Activated CD8-positive, alpha-beta memory T cell treated with anti-CD3 and anti-CD28 coated beads, Interleukin-2, amount 10 ng/mL, durations not matched to agents 7 days and 5 days (primary cell): ENCODE measurements around the gene PARP15. TPM values are rescaled to one million over a fixed set of nuclear protein-coding genes. Genes with fewer than 3 reads are reported as not detected.
"Not testable (repeated sequence)": the region's sequence is repeated elsewhere in the genome, so short reads cannot be mapped to it uniquely, and the experiment has no call there.

Experiments used
- ATAC-seq: fragments of 150-1000 bp; cut with Tn5 transposase; one replicate; pipeline ENCODE4 v1.10.0; 2021; ENCODE audit warnings: moderate library complexity
- CTCF ChIA-PET: fragments of 350-600 bp; sonication (Branson Sonifier 250); formaldehyde crosslinking; loops from one replicate; lab custom pipeline; 2021; ENCODE audit warnings: antibody characterized with exemption; lab: Charles Lee
- DNase-seq: peaks from one replicate; pipeline ENCODE4 v3.0.0-alpha.2; 2020
- H3K27ac Mint-ChIP-seq: one replicate; pipeline ENCODE4 v1.8.0; 2021; ENCODE audit warnings: mild to moderate bottlenecking, mixed read lengths
- H3K27me3 Mint-ChIP-seq: one replicate; pipeline ENCODE4 v1.8.0; 2021; ENCODE audit warnings: mixed read lengths
- H3K36me3 Mint-ChIP-seq: one replicate; pipeline ENCODE4 v1.8.0; 2021; ENCODE audit warnings: mild to moderate bottlenecking, mixed read lengths
- H3K4me1 Mint-ChIP-seq: one replicate; pipeline ENCODE4 v1.8.0; 2021; ENCODE audit warnings: mixed read lengths
- H3K4me3 Mint-ChIP-seq: one replicate; pipeline ENCODE4 v1.8.0; 2021; ENCODE audit warnings: mild to moderate bottlenecking, moderate library complexity, mixed read lengths
- H3K9me3 Mint-ChIP-seq: one replicate; pipeline ENCODE4 v1.8.0; 2022; ENCODE audit warnings: low read depth, mixed read lengths
- total RNA-seq, 2 experiments: library from RNA; stranded (reverse); gene quantifications; one replicate each; pipeline ENCODE4 v1.2.3, GENCODE V29; 2021

The PARP15 gene
- total RNA-seq, 2 experiments from 2014 or later, result 36.1 to 40.6 TPM

DNA sequence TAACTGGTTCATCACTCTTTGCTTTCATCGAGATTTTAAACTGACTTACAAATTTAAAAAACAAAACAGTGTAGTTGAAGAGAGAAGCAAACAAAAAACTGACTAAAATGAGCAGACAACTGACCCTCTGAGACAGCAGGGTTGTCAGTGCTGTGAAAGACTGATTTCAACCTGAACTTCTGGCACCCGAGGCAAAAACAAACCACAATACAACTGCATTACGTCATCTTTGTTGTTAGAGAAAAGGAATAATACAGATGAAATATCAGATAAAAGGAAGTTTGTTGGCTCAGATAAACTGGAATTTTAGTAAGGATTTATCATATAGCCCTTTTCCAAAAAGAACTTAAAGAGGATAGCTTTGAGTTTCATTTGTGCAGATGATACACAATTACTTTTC, 51.1 kb downstream of the PARP15 start:
- Mint-ChIP-seq H3K27me3 (no peaks in the 10 kb centered on the region), H3K4me1 (peaks cover 3% of the 10 kb centered on the region), H3K9me3 (no peaks in the 10 kb centered on the region), H3K4me3 (no peak overlapping the region), H3K36me3 (peaks cover 27% of the 10 kb centered on the region), H3K27ac (no peak overlapping the region)
- CTCF ChIA-PET, result interaction anchor here (1.2 to 1.4 kb wide), 3 partner anchors 12 to 244 kb away, joined by 3 read pairs; partner anchors contain the start of gene FAM162A
- ATAC-seq, result no peak
- no peak for DNase-seq

GRCh38 chr3:122629763-122630162, 52.3 kb downstream of the PARP15 start:
- Mint-ChIP-seq H3K4me3 (no peak overlapping the region), H3K9me3 (no peaks in the 10 kb centered on the region), H3K36me3 (peaks cover 36% of the 10 kb centered on the region), H3K4me1 (peaks cover 3% of the 10 kb centered on the region), H3K27ac (no peak overlapping the region), H3K27me3 (no peaks in the 10 kb centered on the region)
- ATAC-seq, result no peak
- CTCF ChIA-PET, result interaction anchor here (1.0 kb wide), 1 partner anchor 12 kb away, joined by 3 read pairs; no protein-coding TSS in a partner anchor
- DNase-seq, result no peak

GRCh38 chr3:122635789-122636188, 58.3 kb downstream of the PARP15 start:
- Mint-ChIP-seq H3K36me3 (peaks cover 51% of the 10 kb centered on the region), H3K4me1 (no peaks in the 10 kb centered on the region), H3K27me3 (no peaks in the 10 kb centered on the region), H3K4me3 (no peak overlapping the region), H3K9me3 (no peaks in the 10 kb centered on the region), H3K27ac (no peak overlapping the region)
- ATAC-seq, result no peak
- DNase-seq, result no peak
- CTCF ChIA-PET, result no interaction called here

GRCh38 chr3:122636697-122637096, 59.2 kb downstream of the PARP15 start:
- CTCF ChIA-PET, result no interaction called here
- H3K27ac Mint-ChIP-seq, result no peak overlapping the region
- H3K4me1 Mint-ChIP-seq, result no peaks in the 10 kb centered on the region
- no peaks in the 10 kb centered on the region for H3K27me3 Mint-ChIP-seq
- DNase-seq (no peak), ATAC-seq (no peak)
- H3K9me3 Mint-ChIP-seq, result no peaks in the 10 kb centered on the region
- H3K36me3 Mint-ChIP-seq, result peaks cover 54% of the 10 kb centered on the region
- H3K4me3 Mint-ChIP-seq, result no peak overlapping the region

GRCh38 chr3:122640437-122640999, 63.1 kb downstream of the PARP15 start:
- ATAC-seq (no peak), DNase-seq (no peak)
- Mint-ChIP-seq H3K4me3 (no peak overlapping the region), H3K27ac (no peak overlapping the region), H3K4me1 (peaks cover 25% of the 10 kb centered on the region), H3K27me3 (peaks cover 6% of the 10 kb centered on the region), H3K9me3 (no peaks in the 10 kb centered on the region), H3K36me3 (peaks cover 39% of the 10 kb centered on the region)
- CTCF ChIA-PET, result interaction anchor here (0.7 to 1.2 kb wide), 3 partner anchors 12 to 41 kb away, joined by 3 to 5 read pairs (median 3); no protein-coding TSS in a partner anchor

DNA sequence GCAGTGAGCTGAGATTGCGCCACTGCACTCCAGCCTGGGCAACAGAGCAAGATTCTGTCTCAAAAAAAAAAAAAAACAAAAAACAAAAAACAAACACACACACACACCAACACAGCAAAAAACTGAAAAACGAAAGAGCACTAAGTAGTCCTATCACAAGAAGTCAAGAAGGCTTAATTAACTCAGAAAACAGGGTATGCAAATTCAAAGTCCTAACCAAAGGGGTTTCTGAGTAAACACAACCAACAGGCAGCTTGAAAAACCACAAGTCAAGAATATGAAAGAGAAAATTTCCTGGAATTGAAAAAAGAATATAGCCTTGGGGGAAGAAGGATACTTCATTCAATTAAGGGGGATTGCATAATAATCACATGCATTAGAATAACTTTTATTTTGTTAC, 65.5 kb downstream of the PARP15 start:
- H3K9me3 Mint-ChIP-seq, result no peaks in the 10 kb centered on the region
- no peak for DNase-seq
- H3K27ac Mint-ChIP-seq, result peak overlapping the region; percentile 80
- peaks cover 21% of the 10 kb centered on the region for H3K27me3 Mint-ChIP-seq
- H3K4me3 Mint-ChIP-seq, result peak overlapping the region; percentile 36
- CTCF ChIA-PET, result interaction anchor here (0.7 kb wide), 2 partner anchors 37 to 228 kb away, joined by 3 to 4 read pairs; no protein-coding TSS in a partner anchor
- peaks cover 19% of the 10 kb centered on the region for H3K36me3 Mint-ChIP-seq
- peaks cover 32% of the 10 kb centered on the region for H3K4me1 Mint-ChIP-seq
- peak; percentile 87 for ATAC-seq

GRCh38 chr3:122646146-122646988, 68.9 kb downstream of the PARP15 start:
- Mint-ChIP-seq H3K27ac (no peak overlapping the region), H3K4me1 (peaks cover 32% of the 10 kb centered on the region), H3K4me3 (no peak overlapping the region), H3K36me3 (peaks cover 8% of the 10 kb centered on the region), H3K27me3 (peaks cover 34% of the 10 kb centered on the region), H3K9me3 (no peaks in the 10 kb centered on the region)
- no peak for DNase-seq
- CTCF ChIA-PET, result interaction anchor here (1.6 kb wide), 1 partner anchor 32 kb away, joined by 5 read pairs; no protein-coding TSS in a partner anchor
- no peak for ATAC-seq

DNA sequence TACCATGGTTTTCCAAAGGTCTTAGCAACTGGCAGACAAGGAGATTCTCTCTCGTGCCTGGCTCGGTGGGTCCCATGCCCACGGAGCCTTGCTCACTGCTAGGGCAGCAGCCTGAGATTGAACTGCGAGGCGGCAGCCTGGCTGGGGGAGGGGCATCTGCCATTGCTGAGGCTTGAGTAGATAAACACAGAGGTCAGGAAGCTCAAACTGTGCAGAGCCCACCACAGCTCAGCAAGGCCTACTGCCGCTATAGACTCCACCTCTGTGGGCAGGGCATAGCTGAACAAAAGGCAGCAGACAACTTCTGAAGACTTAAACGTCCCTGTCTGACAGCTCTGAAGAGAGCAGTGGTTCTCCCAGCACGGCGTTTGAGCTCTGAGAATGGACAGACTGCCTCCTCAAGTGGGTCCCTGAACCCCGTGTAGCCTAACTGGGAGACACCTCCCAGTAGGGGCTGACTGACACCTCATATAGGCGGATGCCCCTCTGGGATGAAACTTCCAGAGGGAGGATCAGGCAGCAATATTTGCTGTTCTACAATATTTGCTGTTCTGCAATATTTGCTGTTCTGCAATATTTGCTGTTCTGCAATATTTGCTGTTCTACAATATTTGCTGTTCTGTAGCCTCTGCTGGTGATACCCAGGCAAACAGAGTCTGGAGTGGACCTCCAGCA, 73.9 kb downstream of the PARP15 start:
- H3K27ac Mint-ChIP-seq, H3K36me3 Mint-ChIP-seq, CTCF ChIA-PET, ATAC-seq, DNase-seq, H3K4me3 Mint-ChIP-seq, H3K4me1 Mint-ChIP-seq, H3K9me3 Mint-ChIP-seq: not testable (repeated sequence)
- peaks cover 56% of the 10 kb centered on the region for H3K27me3 Mint-ChIP-seq

DNA sequence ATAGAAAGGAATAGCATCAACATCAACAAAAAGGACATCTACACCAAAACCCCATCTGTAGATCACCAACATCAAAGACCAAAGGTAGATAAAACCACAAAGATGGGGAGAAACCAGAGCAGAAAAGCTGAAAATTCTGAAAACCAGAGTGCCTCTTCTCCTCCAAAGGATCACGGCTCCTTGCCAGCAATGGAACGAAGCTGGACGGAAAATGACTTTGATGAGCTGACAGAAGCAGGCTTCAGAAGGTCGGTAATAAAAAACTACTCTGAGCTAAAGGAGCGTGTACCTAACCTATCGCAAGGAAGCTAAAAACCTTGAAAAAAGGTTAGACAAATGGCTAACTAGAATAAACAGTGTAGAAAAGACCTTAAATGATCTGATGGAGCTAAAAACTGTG, 74.5 kb downstream of the PARP15 start:
- DNase-seq, ATAC-seq, H3K4me1 Mint-ChIP-seq, H3K9me3 Mint-ChIP-seq, H3K27ac Mint-ChIP-seq, H3K36me3 Mint-ChIP-seq, H3K4me3 Mint-ChIP-seq, CTCF ChIA-PET: not testable (repeated sequence)
- peaks cover 55% of the 10 kb centered on the region for H3K27me3 Mint-ChIP-seq

DNA sequence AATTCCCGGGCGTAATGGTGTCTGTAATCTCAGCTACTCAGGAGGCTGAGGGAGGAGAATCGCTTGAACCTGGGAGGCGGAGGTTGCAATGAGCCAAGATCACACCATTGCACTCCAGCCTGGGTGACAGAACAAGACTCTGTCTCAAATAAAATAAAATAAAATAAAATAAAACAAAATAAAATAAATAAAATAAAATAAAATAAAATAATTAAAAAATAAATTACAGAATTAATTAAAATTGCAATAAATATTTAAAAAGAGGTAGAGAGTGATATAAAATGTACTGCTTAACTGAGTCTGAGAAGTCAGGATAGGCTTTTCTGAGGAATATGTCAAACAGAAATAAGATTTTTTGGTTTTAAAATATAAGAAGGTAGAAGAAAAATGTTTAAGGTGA, 80.9 kb downstream of the PARP15 start:
- H3K4me3 Mint-ChIP-seq, ATAC-seq, H3K27ac Mint-ChIP-seq, H3K9me3 Mint-ChIP-seq, H3K36me3 Mint-ChIP-seq, DNase-seq, CTCF ChIA-PET: not testable (repeated sequence)
- peaks cover 41% of the 10 kb centered on the region for H3K27me3 Mint-ChIP-seq
- peaks cover 14% of the 10 kb centered on the region for H3K4me1 Mint-ChIP-seq

DNA sequence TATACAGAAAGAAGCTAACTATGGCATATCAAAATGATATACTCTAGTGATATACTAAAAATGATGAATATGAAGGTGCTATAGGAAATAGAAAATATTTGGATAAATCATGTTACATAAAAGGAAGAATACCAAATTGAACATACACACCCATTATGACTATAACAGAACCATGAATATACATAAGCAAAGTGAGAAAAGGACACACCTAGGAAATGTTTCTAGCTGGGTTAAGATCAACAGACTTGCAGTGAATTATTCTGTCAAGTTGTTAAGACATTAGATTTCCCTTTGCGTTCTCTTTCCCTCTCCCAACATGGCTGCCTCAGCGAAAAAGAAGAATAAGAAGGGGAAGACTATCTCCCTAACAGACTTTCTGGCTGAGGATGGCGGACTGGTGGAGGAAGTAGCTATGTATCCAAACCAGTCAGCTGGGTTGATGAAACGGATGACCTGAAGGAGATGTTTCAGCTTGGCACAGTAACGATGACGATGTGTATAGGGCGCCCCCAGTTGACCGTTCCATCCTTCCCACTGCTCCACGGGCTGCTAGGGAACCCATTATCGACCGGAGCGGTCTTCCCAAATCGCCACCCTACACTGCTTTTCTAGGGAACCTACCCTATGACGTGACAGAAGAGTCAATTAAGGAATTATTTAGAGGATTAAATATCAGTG, 83.0 kb downstream of the PARP15 start:
- no peak for ATAC-seq
- H3K36me3 Mint-ChIP-seq, result no peaks in the 10 kb centered on the region
- H3K27me3 Mint-ChIP-seq, result peaks cover 36% of the 10 kb centered on the region
- CTCF ChIA-PET, result interaction anchor here (1.1 to 1.3 kb wide), 2 partner anchors 10 to 20 kb away, joined by 3 to 4 read pairs; no protein-coding TSS in a partner anchor
- no peak overlapping the region for H3K27ac Mint-ChIP-seq
- H3K9me3 Mint-ChIP-seq, result no peaks in the 10 kb centered on the region
- DNase-seq, result no peak
- H3K4me3 Mint-ChIP-seq, result no peak overlapping the region
- peaks cover 14% of the 10 kb centered on the region for H3K4me1 Mint-ChIP-seq

DNA sequence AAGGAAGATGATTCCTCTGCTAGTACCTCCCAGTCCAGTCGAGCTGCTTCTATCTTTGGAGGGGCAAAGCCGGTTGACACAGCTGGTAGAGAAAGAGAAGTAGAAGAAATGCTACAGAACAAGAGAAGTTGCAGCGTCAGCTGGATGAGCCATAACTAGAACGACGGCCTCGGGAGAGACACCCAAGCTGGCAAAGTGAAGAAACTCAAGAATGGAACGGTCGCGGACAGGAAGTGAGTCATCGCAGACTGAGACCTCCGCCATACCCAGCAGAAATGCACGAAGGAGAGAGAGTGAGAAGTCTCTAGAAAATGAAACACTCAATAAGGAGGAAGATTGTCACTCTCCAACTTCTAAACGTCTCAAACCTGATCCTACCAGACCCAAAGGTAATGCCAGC, 84.2 kb downstream of the PARP15 start:
- Mint-ChIP-seq H3K27ac (no peak overlapping the region), H3K27me3 (peaks cover 31% of the 10 kb centered on the region), H3K4me3 (no peak overlapping the region), H3K9me3 (no peaks in the 10 kb centered on the region), H3K4me1 (peaks cover 14% of the 10 kb centered on the region), H3K36me3 (no peaks in the 10 kb centered on the region)
- DNase-seq (peak; percentile 63), ATAC-seq (peak; percentile 57)
- CTCF ChIA-PET, result interaction anchor here (1.0 to 1.1 kb wide), 2 partner anchors 14 to 246 kb away, joined by 3 read pairs; partner anchors contain the start of gene WDR5B

DNA sequence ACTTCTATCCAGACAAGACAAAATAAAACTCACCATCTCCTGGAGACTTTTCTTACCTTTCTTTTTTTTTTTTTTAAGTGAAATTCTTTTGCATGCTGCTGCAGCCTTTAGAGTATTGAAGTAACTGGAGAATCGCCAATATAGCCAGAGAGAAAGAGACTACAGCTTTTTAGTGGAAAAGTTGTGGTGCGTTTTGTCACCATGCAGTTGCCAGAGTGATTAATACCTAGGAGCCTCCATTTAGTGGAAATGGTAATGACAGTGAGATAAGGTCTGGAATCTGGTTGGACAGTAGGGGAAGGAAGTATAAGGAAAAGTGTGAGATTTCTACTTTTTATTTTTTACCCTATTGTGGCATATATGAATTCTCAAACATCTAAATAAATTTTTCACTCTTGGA, 85.1 kb downstream of the PARP15 start:
- CTCF ChIA-PET, result interaction anchor here (1.1 kb wide), 1 partner anchor 15 kb away, joined by 3 read pairs; no protein-coding TSS in a partner anchor
- Mint-ChIP-seq H3K9me3 (no peaks in the 10 kb centered on the region), H3K36me3 (no peaks in the 10 kb centered on the region), H3K4me3 (no peak overlapping the region), H3K27ac (no peak overlapping the region), H3K4me1 (peaks cover 14% of the 10 kb centered on the region), H3K27me3 (peaks cover 27% of the 10 kb centered on the region)
- DNase-seq (no peak), ATAC-seq (no peak)
